HepG2 (cell line): ENCODE results near the gene ZDHHC16. TPM values are rescaled to one million over a fixed set of nuclear protein-coding genes. Genes with fewer than 3 reads are reported as not detected.

Source experiments
- ATAC-seq: fragments of 200-7000 bp; cut with Tn5 transposase; 3 replicates; pipeline ENCODE4 v1.9.1; 2020; ENCODE audit warnings: mild to moderate bottlenecking, moderate library complexity
- BruUV-seq: library from RNA; stranded (reverse); fragments of 400-500 nt; replicated peaks from 2 replicates; lab custom pipeline; 2021; lab: Mats Ljungman, UMichigan
- CTCF ChIA-PET: fragments of 300-600 bp; formaldehyde crosslinking; extraction: SDS; loops from one replicate; lab custom pipeline; 2021; ENCODE audit warnings: low total read pairs, inconsistent platforms, low intra/inter-chr PET ratio; lab: Yijun Ruan, JAX
- POLR2A ChIA-PET: fragments of 350-600 bp; sonication (Branson Sonifier 250); formaldehyde crosslinking; loops from one replicate; lab custom pipeline; 2020; ENCODE audit warnings: antibody characterized with exemption, inconsistent platforms; lab: Yijun Ruan, JAX
- DNase-seq: peaks from one replicate; pipeline ENCODE4 v3.0.0-alpha.2; 2015; ENCODE audit warnings: low spot score
- FAIRE-seq: peaks from 3 replicates; lab custom pipeline; 2011; peaks lifted over from hg19 to GRCh38; lab: Jason Lieb, UNC
- H2AFZ ChIP-seq: one replicate; pipeline ENCODE4 v1.6.1; 2011; ENCODE audit warnings: low read length, inconsistent platforms
- H3K27ac ChIP-seq: fragments of 300-600 bp; 3 replicates; pipeline ENCODE4 v1.8.0; 2011; ENCODE audit warnings: mixed run types, mild to moderate bottlenecking, mixed read lengths, low read length, inconsistent platforms; ENCODE audit not compliant: insufficient read depth; ENCODE audit errors: extremely low read length
- H3K27me3 ChIP-seq, 2 experiments: fragments of 200-600 bp in 1 of 2; 2 replicates in 1 of 2; 3 replicates in 1 of 2; pipeline versions ENCODE4 v1.6.0 to v1.8.0; 2011; ENCODE audit warnings: low read length in 2 of 2, mild to moderate bottlenecking in 2 of 2, moderate library complexity in 2 of 2, inconsistent platforms in 1 of 2; ENCODE audit not compliant: insufficient read depth in 2 of 2, control insufficient read depth in 1 of 2
- H3K36me3 ChIP-seq, 2 experiments: fragments of 200-600 bp in 1 of 2; replicated peaks in 1 of 2; 2 replicates in 1 of 2; 3 replicates in 1 of 2; pipeline versions ENCODE4 v1.5.1 to v1.8.0; 2011; ENCODE audit warnings: low read length in 2 of 2, inconsistent platforms in 1 of 2; ENCODE audit not compliant: insufficient read depth in 2 of 2, control insufficient read depth in 1 of 2
- H3K4me1 ChIP-seq: 2 replicates; pipeline ENCODE4 v1.5.1; 2012; ENCODE audit warnings: low read length, inconsistent platforms; ENCODE audit not compliant: insufficient read depth
- H3K4me2 ChIP-seq: 2 replicates; pipeline ENCODE4 v1.6.0; 2011; ENCODE audit warnings: low read depth, low read length, inconsistent platforms
- H3K4me3 ChIP-seq, 3 experiments: fragments of 200-600 bp in 1 of 3; sonication (generic), shearing (Covaris generic) in 1 of 3; replicated peaks in 1 of 3; 2 replicates each; pipeline ENCODE4 v1.5.1; 2011 to 2016; ENCODE audit warnings: low read length in 3 of 3, inconsistent platforms in 2 of 3, low read depth in 2 of 3, mild to moderate bottlenecking in 2 of 3, control low read depth in 1 of 3, mixed read lengths in 1 of 3; ENCODE audit not compliant: insufficient read depth in 1 of 3
- H3K79me2 ChIP-seq: one replicate; pipeline ENCODE4 v1.6.1; 2011; ENCODE audit warnings: low read length, inconsistent platforms; ENCODE audit not compliant: insufficient read depth
- H3K9ac ChIP-seq: 2 replicates; pipeline ENCODE4 v1.6.0; 2011; ENCODE audit warnings: mild to moderate bottlenecking, low read depth, low read length, inconsistent platforms; ENCODE audit not compliant: insufficient read depth
- H3K9me3 ChIP-seq: 2 replicates; pipeline ENCODE4 v1.5.1; 2012; ENCODE audit warnings: mild to moderate bottlenecking, low read length
- H4K20me1 ChIP-seq: 2 replicates; pipeline ENCODE4 v1.6.0; 2011; ENCODE audit warnings: inconsistent platforms, mild to moderate bottlenecking, low read length, moderate library complexity; ENCODE audit not compliant: insufficient read depth
- AHR ChIP-seq: IDR thresholded peaks from 2 replicates; pipeline ENCODE4 v1.6.1; 2018; ENCODE audit warnings: missing genetic modification reagents, missing compliant biosample characterization
- CAMTA2 ChIP-seq: sonication (generic); formaldehyde crosslinking; IDR thresholded peaks from 2 replicates; pipeline ENCODE4 v1.4.0; 2020; ENCODE audit warnings: mild to moderate bottlenecking, missing genetic modification reagents, borderline replicate concordance
- DNMT1 ChIP-seq: sonication (generic); formaldehyde crosslinking; IDR thresholded peaks from 2 replicates; pipeline ENCODE4 v1.5.1; 2020; ENCODE audit warnings: mild to moderate bottlenecking, missing genetic modification reagents
- ELK4 ChIP-seq: sonication (generic); formaldehyde crosslinking; IDR thresholded peaks from 2 replicates; pipeline ENCODE4 v1.9.0; 2021; ENCODE audit warnings: missing genetic modification reagents, borderline replicate concordance
- HNRNPH1 ChIP-seq: fragments of 200-400 bp; formaldehyde crosslinking; optimal IDR thresholded peaks from 2 replicates; pipeline ENCODE3; 2017; ENCODE audit warnings: mild to moderate bottlenecking, low read depth, low read length
- KLF6 ChIP-seq: IDR thresholded peaks from 2 replicates; pipeline ENCODE4 v1.8.0; 2016; ENCODE audit warnings: missing biosample characterization, missing genetic modification reagents
- MLXIP ChIP-seq: sonication (generic); formaldehyde crosslinking; IDR thresholded peaks from 2 replicates; pipeline ENCODE4 v1.9.0; 2021; ENCODE audit warnings: missing genetic modification reagents, borderline replicate concordance
- PHF21A ChIP-seq: sonication (generic); formaldehyde crosslinking; IDR thresholded peaks from 2 replicates; pipeline ENCODE4 v1.5.0; 2020; ENCODE audit warnings: mild to moderate bottlenecking, missing genetic modification reagents
- PLRG1 ChIP-seq: fragments of 450-650 bp; conservative IDR thresholded peaks from 2 replicates; pipeline ENCODE4 v1.6.1; 2016
- POLR2A ChIP-seq, 2 experiments: IDR thresholded peaks; 2 replicates each; pipeline ENCODE4 v1.6.1; 2011; ENCODE audit warnings: low read depth in 2 of 2, low read length in 2 of 2, mild to moderate bottlenecking in 1 of 2, moderate library complexity in 1 of 2; ENCODE audit not compliant: insufficient read depth in 1 of 2
- POLR2G ChIP-seq: fragments of 200-400 bp; formaldehyde crosslinking; IDR thresholded peaks from 2 replicates; pipeline ENCODE4 v1.6.1; 2018; ENCODE audit warnings: mild to moderate bottlenecking, low read depth, low read length, moderate library complexity
- RBM22 ChIP-seq: fragments of 200-400 bp; formaldehyde crosslinking; optimal IDR thresholded peaks from 2 replicates; pipeline ENCODE3; 2017; ENCODE audit warnings: mild to moderate bottlenecking, low read length, moderate library complexity
- SRSF1 ChIP-seq: fragments of 200-400 bp; formaldehyde crosslinking; optimal IDR thresholded peaks from 2 replicates; pipeline ENCODE3; 2017; ENCODE audit warnings: mild to moderate bottlenecking, low read depth, low read length, moderate library complexity
- YY1 ChIP-seq: IDR thresholded peaks from 2 replicates; pipeline ENCODE4 v1.6.1; 2011; ENCODE audit warnings: low read length, low read depth, moderate library complexity, mild to moderate bottlenecking; ENCODE audit not compliant: insufficient read depth, insufficient replicate concordance
- ZBTB49 ChIP-seq: sonication (generic); formaldehyde crosslinking; IDR thresholded peaks from 2 replicates; pipeline ENCODE4 v1.4.0; 2020; ENCODE audit warnings: missing genetic modification reagents, borderline replicate concordance
- ZFP91 ChIP-seq: sonication (generic); formaldehyde crosslinking; IDR thresholded peaks from 2 replicates; pipeline ENCODE4 v1.9.0; 2022; ENCODE audit warnings: missing genetic modification reagents, mild to moderate bottlenecking, borderline replicate concordance
- ZNF839 ChIP-seq: sonication (generic); formaldehyde crosslinking; IDR thresholded peaks from 2 replicates; pipeline ENCODE4 v1.4.0; 2020; ENCODE audit warnings: missing genetic modification reagents, mild to moderate bottlenecking, borderline replicate concordance
- ZNF891 ChIP-seq: sonication (generic); formaldehyde crosslinking; IDR thresholded peaks from 2 replicates; pipeline ENCODE4 v1.5.0; 2020; ENCODE audit warnings: mild to moderate bottlenecking, missing genetic modification reagents
- WGBS: methylation state at CpG from one replicate; pipeline ENCODE4 v1.1.6; 2017; ENCODE audit warnings: low lambda C conversion rate; 5-methylcytosine and 5-hydroxymethylcytosine counted together
- in situ Hi-C: cut with HindIII; loops from 2 replicates; pipeline ENCODE4 v1.10.0; 2017; ENCODE audit warnings: low pct_unique_long_range_greater_than_20kb; ENCODE audit not compliant: extremely low pct_ligation_motif_present
- intact Hi-C: fragments of 100-400 bp; cut with micrococcal nuclease; formaldehyde crosslinking; loops from one replicate; pipeline ENCODE4 v1.10.0; 2022; ENCODE audit not compliant: unreplicated experiment
- polyA plus RNA-seq, 8 experiments: library from polyadenylated mRNA; depleted of rRNA in 3 of 8; stranded (reverse) in 7 of 8; unstranded in 1 of 8; fragments of >200 nt; fragmentation: Illumina TruSeq in 4 of 8; extraction: Trizol in 4 of 8; gene quantifications; 2 replicates each; pipeline versions ENCODE4 v1.2.1 to v1.2.3, GENCODE V29; 2011 to 2016; ENCODE audit warnings: low read depth in 4 of 8, missing spikeins in 1 of 8, mixed read lengths in 1 of 8; ENCODE audit not compliant: insufficient read depth in 1 of 8
- total RNA-seq, 5 experiments: library from RNA; depleted of rRNA; stranded (reverse); fragments of >200 nt; fragmentation: Illumina TruSeq; extraction: Trizol; gene quantifications; 2 replicates each; pipeline ENCODE4 v1.2.3, GENCODE V29; 2016; ENCODE audit warnings: low read depth in 1 of 5

The ZDHHC16 gene
- total and polyA plus RNA-seq, 2 of the 13 experiments (the other 11 are each of a cell fraction or from before 2014, with no cell fraction given), result 40.8 to 41.8 TPM

GRCh38 chr10:97434557-97434956 lies 11.4 kb upstream of the ZDHHC16 start:
- no CpG with 5 or more reads among the region's 1 CpG for whole genome bisulfite sequencing
- Histone ChIP-seq H3K9me3 (no peaks in the 10 kb centered on the region), H4K20me1 (peaks cover 11% of the 10 kb centered on the region), H3K4me1 (peaks cover 10% of the 10 kb centered on the region), H3K79me2 (peaks cover 6% of the 10 kb centered on the region), H3K27ac (no peak overlapping the region), H3K4me2 (no peak overlapping the region), H3K4me3 (no peak overlapping the region), H3K36me3 (peaks cover 10 to 50% of the 10 kb centered on the region in 2 experiments), H3K9ac (no peak overlapping the region), H2AFZ (no peak overlapping the region), H3K27me3 (no peaks in the 10 kb centered on the region)
- intact Hi-C loops, result no loop called here
- FAIRE-seq (no peak), ATAC-seq (peak; percentile 20; the same call in 1 of the 3 replicates), DNase-seq (no peak)
- in situ Hi-C loops, result no loop called here
- POLR2A ChIA-PET, result interaction anchor here (1.3 to 1.5 kb wide), 3 partner anchors 10 to 26 kb away, joined by 3 to 4 read pairs (median 4); no protein-coding TSS in a partner anchor
- CTCF ChIA-PET, result no interaction called here
- BruUV-seq, result no TSS peak
- TF ChIP-seq SRSF1 (no peak), POLR2A (IDR thresholded peaks at IDR 0.05; ENCODE audit: insufficient read depth in 1 of 2, low read depth in 2 of 2, low read length in 2 of 2) (peak in 1 of 2 experiments; percentile 31; a peak in 1 of 4 replicates), ZBTB49 (CRISPR knock-in tag) (no peak), PHF21A (CRISPR knock-in tag) (no peak), AHR (no peak), PLRG1 (no peak), DNMT1 (CRISPR knock-in tag) (no peak), RBM22 (peak; percentile 67), MLXIP (no peak), ZFP91 (CRISPR knock-in tag) (no peak), ELK4 (CRISPR knock-in tag) (no peak), YY1 (no peak), ZNF891 (no peak), POLR2G (peak; percentile 64; the same call in 1 of the 2 replicates), KLF6 (no peak), ZNF839 (CRISPR knock-in tag) (no peak), HNRNPH1 (no peak), CAMTA2 (no peak)
